Loucy (cell line): ENCODE results near the gene ARMC12.

Source experiments
- H2AFZ ChIP-seq: fragments of 200-600 bp; sonication (generic); 2 replicates; pipeline ENCODE4 v1.6.0; 2016; ENCODE audit warnings: antibody characterized with exemption, mild to moderate bottlenecking, low read length, moderate library complexity
- H3F3A ChIP-seq: fragments of 200-600 bp; 2 replicates; pipeline ENCODE4 v1.6.0; 2016; ENCODE audit warnings: antibody characterized with exemption, low read depth, mild to moderate bottlenecking
- H3K27me3 ChIP-seq: fragments of 200-600 bp; sonication (generic); 2 replicates; pipeline ENCODE4 v1.6.1; 2014; ENCODE audit warnings: low read length, mild to moderate bottlenecking; ENCODE audit not compliant: insufficient read depth, poor library complexity, severe bottlenecking
- H3K36me3 ChIP-seq: fragments of 200-600 bp; sonication (generic); 2 replicates; pipeline ENCODE4 v1.6.1; 2016; ENCODE audit warnings: low read length; ENCODE audit not compliant: insufficient read depth
- H3K4me1 ChIP-seq: fragments of 200-600 bp; sonication (generic); 2 replicates; pipeline ENCODE4 v1.5.1; 2014; ENCODE audit warnings: low read length, mild to moderate bottlenecking; ENCODE audit not compliant: insufficient read depth, poor library complexity, severe bottlenecking
- H3K4me2 ChIP-seq: fragments of 200-600 bp; sonication (generic); 2 replicates; pipeline ENCODE4 v1.6.0; 2014; ENCODE audit warnings: antibody characterized with exemption, low read length, low read depth, mild to moderate bottlenecking; ENCODE audit not compliant: poor library complexity, severe bottlenecking
- H3K4me3 ChIP-seq: fragments of 200-600 bp; sonication (generic); 2 replicates; pipeline ENCODE4 v1.5.1; 2014; ENCODE audit warnings: low read length, mild to moderate bottlenecking, mixed read lengths; ENCODE audit not compliant: poor library complexity, severe bottlenecking
- H3K79me2 ChIP-seq: fragments of 200-600 bp; sonication (generic); 2 replicates; pipeline ENCODE4 v1.6.1; 2014; ENCODE audit warnings: low read length; ENCODE audit not compliant: insufficient read depth
- H3K9ac ChIP-seq: fragments of 200-600 bp; sonication (generic); 2 replicates; pipeline ENCODE4 v1.6.0; 2014; ENCODE audit warnings: mild to moderate bottlenecking, low read depth, low read length, moderate library complexity; ENCODE audit not compliant: poor library complexity, severe bottlenecking
- H3K9me2 ChIP-seq: fragments of 200-600 bp; sonication (generic); replicated peaks from 2 replicates; pipeline ENCODE4 v1.6.1; 2016; ENCODE audit warnings: low read depth, low read length, mixed read lengths
- H3K9me3 ChIP-seq: fragments of 200-600 bp; sonication (generic); 2 replicates; pipeline ENCODE4 v1.6.1; 2014; ENCODE audit warnings: mild to moderate bottlenecking, antibody characterized with exemption, low read length, low read depth; ENCODE audit not compliant: insufficient read depth
- H4K20me1 ChIP-seq: fragments of 200-600 bp; sonication (generic); 2 replicates; pipeline ENCODE4 v1.6.0; 2014; ENCODE audit warnings: antibody characterized with exemption, low read length, mild to moderate bottlenecking; ENCODE audit not compliant: insufficient read depth, poor library complexity, severe bottlenecking
- EZH2phosphoT487 ChIP-seq: fragments of 200-600 bp; IDR thresholded peaks from 2 replicates; pipeline ENCODE4 v1.6.1; 2018; ENCODE audit warnings: antibody characterized with exemption, mild to moderate bottlenecking, moderate library complexity, borderline replicate concordance
- TF ChIP-seq, protein P1 (sequence below): fragments of 200-600 bp; sonication (generic); conservative IDR thresholded peaks from 2 replicates; pipeline ENCODE4 v1.5.1; 2014; ENCODE audit warnings: mild to moderate bottlenecking, antibody characterized with exemption, low read length

ARMC12 gene

DNA sequence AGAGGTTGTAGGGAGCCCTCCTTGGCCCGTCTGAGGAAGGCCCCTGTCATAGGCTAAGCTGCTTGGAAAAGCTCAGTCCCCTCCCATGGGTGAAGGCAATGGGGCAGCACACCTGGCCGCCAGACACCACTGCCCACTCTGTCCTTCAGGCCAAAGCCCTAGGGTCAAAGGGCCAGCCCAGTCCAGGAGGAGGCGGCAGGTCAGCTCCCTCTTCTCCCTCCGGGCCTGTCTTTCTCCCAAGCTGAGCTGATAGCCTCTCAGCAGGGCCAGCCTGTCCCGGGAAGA, 34.5 kb downstream of the ARMC12 start:
- TF ChIP-seq, protein P1, sequence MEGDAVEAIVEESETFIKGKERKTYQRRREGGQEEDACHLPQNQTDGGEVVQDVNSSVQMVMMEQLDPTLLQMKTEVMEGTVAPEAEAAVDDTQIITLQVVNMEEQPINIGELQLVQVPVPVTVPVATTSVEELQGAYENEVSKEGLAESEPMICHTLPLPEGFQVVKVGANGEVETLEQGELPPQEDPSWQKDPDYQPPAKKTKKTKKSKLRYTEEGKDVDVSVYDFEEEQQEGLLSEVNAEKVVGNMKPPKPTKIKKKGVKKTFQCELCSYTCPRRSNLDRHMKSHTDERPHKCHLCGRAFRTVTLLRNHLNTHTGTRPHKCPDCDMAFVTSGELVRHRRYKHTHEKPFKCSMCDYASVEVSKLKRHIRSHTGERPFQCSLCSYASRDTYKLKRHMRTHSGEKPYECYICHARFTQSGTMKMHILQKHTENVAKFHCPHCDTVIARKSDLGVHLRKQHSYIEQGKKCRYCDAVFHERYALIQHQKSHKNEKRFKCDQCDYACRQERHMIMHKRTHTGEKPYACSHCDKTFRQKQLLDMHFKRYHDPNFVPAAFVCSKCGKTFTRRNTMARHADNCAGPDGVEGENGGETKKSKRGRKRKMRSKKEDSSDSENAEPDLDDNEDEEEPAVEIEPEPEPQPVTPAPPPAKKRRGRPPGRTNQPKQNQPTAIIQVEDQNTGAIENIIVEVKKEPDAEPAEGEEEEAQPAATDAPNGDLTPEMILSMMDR: no peak
- TF ChIP-seq EZH2phosphoT487: no peak
- no peak overlapping the region for H3K4me3 ChIP-seq
- no peak overlapping the region for H3K9ac ChIP-seq
- no peaks in the 10 kb centered on the region for H4K20me1 ChIP-seq
- no peaks in the 10 kb centered on the region for H3K9me2 ChIP-seq
- no peaks in the 10 kb centered on the region for H3F3A ChIP-seq
- H3K36me3 ChIP-seq: no peaks in the 10 kb centered on the region
- H3K27me3 ChIP-seq: no peaks in the 10 kb centered on the region
- no peak overlapping the region for H2AFZ ChIP-seq
- H3K79me2 ChIP-seq: no peaks in the 10 kb centered on the region
- peaks cover 9% of the 10 kb centered on the region for H3K4me1 ChIP-seq
- no peaks in the 10 kb centered on the region for H3K9me3 ChIP-seq
- no peak overlapping the region for H3K4me2 ChIP-seq

GRCh38 chr6:35774116-35774794, 37.4 kb downstream of the ARMC12 start:
- H3K9me2 ChIP-seq: no peaks in the 10 kb centered on the region
- H3K4me3 ChIP-seq: no peak overlapping the region
- no peaks in the 10 kb centered on the region for H4K20me1 ChIP-seq
- peaks cover 9% of the 10 kb centered on the region for H3K4me1 ChIP-seq
- H3K9me3 ChIP-seq: no peaks in the 10 kb centered on the region
- H3K4me2 ChIP-seq: no peak overlapping the region
- H3K27me3 ChIP-seq: no peaks in the 10 kb centered on the region
- H3F3A ChIP-seq: no peaks in the 10 kb centered on the region
- H3K36me3 ChIP-seq: no peaks in the 10 kb centered on the region
- no peak overlapping the region for H2AFZ ChIP-seq
- H3K79me2 ChIP-seq: no peaks in the 10 kb centered on the region
- no peak overlapping the region for H3K9ac ChIP-seq
- no peak for TF ChIP-seq EZH2phosphoT487
- TF ChIP-seq, protein P1: no peak

GRCh38 chr6:35775031-35775430, 38.2 kb downstream of the ARMC12 start:
- Histone ChIP-seq H3K9ac (no peak overlapping the region), H3F3A (no peaks in the 10 kb centered on the region), H3K4me2 (no peak overlapping the region), H3K79me2 (no peaks in the 10 kb centered on the region), H3K27me3 (no peaks in the 10 kb centered on the region), H2AFZ (no peak overlapping the region), H3K36me3 (no peaks in the 10 kb centered on the region), H4K20me1 (no peaks in the 10 kb centered on the region), H3K4me1 (peaks cover 9% of the 10 kb centered on the region), H3K4me3 (no peak overlapping the region), H3K9me3 (no peaks in the 10 kb centered on the region), H3K9me2 (no peaks in the 10 kb centered on the region)
- no peak for TF ChIP-seq EZH2phosphoT487
- TF ChIP-seq, protein P1: no peak
